Measurements from ENCODE around the gene TEAD3.

The TEAD3 gene

DNA sequence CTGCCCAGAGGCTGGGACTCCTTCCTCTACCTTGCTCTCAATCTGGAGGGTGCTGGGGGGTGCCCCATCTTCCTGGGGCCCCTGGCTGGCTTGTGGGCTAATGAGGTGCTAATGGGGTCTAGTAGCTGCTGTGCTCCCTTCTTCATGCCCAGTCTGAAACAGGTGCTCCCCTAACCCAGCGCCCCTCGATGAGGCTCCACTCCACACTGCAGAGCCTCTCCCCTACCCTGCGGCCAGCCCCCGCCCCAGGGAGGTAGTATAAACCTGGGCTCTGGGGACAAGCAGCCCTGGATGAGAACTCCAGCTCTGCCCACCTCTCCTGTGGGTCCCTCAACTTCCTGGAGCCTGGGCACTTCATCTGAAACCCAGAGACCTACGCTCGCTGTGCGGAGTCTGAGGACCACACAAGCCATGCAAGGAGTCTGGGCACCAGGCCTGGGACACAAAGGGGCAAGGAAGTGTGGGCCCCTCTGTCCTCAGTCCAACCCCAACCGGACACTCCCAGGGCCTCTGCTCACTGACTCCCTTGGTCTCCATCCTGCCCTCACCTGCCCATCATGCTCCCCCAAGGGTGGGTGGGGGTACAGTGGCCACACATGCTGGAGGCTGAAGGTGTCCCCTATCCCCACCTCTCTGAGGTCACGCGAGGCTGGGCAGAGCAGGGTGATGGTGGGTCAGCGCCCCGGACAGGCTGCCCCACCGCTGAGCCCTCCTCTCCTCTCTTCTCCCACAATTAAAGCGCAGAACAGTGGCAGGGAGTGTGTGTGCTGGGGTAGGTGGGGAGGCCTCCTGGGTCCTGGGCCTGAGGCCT is 22.5 kb downstream of the TEAD3 start:
- DNase-seq = no peak

DNA sequence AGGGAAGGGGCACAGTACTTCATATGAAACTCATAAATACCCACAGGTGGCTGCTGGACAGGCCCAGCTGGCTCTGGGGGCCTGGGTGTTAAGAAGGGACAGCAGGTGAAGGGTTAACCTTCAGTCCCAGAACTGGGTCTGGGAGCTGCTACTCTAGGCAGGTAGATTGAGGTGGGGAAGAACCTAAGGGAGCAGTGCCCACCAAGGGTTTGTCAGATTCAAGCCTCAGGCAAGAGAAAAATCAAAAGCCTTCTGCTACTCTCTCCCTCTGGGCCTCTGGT is 23.1 kb downstream of the TEAD3 start:
- no peak for DNase-seq

DNA sequence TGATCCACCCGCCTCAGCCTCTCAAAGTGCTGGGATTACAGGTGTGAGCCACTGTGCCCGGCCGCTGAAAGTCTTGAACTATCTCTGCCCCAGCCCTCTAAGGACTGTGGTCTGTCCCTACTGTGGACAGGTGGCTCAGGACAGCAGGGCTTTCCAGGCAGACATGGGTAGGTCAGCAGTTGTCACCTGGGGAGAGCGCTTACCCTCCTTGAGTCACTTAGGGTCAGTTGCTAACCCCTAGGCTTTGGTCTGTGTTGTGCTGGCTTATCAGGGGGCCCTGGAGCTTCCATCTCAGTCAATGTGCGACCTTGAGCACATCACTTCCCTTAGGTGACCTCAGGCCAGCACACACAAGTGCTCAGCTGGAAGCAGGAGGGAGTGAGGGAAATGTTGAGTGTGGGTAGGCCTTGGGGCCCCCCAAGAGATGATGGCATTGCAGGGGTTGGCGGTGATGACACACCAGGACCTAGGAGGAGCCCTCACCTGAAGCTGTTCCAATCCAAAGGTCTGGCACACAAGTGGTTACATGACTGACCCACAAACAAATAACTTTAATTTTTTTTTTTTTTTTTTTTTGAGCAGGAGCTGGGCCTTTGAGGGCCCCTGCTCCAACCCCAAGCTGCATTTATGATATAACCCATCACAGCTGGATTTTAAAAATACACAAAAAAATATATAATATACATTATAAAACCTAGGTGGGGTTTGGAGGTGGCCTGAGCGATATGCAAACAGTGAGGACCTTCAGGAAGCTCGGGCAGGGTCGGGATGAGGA is 23.6 kb downstream of the TEAD3 start:
- no peak for DNase-seq

DNA sequence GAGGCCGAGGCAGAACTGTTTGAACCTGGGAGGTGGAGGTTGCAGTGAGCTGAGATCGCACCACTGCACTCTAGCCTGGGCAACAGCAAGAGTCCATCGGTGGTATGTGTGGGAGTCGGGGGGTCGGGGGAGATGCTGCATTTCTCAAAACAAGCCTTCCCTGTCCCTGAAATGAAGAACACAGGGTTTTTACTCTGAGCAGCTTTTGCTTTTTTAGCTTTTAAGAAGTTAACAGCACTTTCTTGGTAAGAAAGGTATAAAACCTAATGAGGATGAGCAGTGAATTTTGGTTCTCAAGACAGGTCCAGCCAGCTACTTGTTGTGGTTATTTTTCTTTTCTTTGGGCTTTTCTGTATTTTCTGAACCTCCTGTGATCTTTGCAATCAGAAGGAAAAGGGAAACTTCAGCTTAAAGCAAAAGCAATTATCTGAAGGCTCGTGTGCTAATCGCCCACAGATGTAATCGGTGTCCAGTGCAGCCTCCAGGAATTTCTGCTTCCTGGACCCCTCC is 25.0 kb downstream of the TEAD3 start:
- DNase-seq = no peak

DNA sequence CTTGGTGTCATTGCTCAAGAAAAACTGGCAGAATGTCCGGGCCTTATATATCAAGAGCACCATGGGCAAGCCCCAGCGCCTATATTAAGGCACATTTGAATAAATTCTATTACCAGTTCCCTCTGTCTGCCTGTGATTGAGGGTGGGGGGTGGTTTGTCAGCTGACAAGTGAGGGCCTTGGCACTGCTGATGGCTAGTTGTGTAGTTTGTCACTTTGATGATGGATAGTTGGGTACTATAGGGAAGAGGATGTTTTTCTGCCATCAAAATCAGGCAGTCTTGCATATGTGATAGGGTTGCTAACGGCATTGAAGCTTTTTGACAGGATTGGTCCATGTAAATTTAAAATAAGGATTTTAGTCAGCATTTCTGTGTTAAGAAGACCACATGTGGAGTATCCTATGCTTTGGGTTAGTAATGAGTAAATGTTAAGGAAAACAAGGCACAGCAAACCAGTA is 26.2 kb downstream of the TEAD3 start:
- DNase-seq = no peak

DNA sequence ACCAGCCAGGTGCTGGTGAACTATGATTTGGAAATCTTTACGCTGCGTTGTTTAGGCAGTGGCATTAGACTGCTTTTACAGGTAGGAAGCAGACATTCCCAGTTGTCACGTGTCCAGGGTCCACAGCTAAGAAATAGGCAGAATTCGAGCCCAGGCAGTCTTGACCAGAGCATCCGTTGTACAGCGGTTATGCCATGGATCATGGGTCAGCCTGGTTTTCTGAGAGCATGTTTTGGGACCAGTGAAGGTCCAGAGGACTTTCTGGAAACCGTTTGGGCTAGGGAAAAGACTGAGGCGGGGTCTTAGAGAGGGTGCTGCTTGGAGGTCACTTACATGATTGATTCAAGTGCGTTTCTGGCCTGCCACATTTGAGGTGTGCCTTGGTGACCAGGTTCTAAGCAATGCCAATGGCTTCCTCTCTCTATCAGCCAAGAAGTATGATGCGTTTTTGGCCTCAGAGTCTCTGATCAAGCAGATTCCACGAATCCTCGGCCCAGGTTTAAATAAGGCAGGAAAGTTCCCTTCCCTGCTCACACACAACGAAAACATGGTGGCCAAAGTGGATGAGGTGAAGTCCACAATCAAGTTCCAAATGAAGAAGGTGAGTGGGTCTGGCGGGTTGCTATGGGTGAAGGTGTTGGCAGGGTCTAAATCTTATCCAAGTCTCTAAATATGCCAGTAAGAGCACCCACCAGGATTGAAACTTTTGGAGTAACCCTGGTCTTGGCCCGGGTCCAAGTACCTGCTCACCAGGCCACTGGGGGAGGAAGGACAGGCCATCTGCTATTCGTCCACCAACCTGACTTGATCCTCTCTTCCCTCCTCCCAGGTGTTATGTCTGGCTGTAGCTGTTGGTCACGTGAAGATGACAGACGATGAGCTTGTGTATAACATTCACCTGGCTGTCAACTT is 26.9 kb downstream of the TEAD3 start:
- peak; percentile 70 for DNase-seq

DNA sequence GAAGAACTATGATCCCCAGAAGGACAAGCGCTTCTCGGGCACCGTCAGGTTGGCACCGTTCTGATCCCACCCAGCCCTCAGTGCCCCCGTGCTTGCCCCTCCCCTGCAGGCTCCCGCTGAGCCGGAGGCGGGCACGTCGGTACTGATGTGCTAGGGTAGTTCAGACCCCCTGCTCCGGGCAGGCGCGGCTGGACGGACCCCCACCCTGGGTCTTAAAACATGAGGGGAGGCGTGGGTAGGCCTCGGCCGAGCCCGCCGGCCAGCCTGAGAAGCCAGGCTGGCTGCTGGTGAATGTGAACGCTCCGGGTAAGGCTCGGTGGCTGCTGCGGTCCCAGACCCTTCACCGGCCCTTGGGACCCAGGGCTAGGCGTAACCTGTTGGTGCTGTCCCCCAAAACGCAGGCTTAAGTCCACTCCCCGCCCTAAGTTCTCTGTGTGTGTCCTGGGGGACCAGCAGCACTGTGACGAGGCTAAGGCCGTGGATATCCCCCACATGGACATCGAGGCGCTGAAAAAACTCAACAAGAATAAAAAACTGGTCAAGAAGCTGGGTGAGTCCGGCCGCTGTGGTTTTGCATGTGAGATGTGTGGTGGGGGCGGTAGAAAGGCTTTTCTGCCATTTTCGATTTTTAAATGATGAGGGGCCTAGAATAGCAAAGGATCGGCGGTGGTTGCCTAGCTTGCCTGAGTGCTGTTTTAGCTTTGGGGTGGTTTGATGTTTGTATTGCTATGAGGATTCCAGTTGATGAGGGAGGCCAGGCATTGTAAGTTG is 27.7 kb downstream of the TEAD3 start:
- no peak for DNase-seq

DNA sequence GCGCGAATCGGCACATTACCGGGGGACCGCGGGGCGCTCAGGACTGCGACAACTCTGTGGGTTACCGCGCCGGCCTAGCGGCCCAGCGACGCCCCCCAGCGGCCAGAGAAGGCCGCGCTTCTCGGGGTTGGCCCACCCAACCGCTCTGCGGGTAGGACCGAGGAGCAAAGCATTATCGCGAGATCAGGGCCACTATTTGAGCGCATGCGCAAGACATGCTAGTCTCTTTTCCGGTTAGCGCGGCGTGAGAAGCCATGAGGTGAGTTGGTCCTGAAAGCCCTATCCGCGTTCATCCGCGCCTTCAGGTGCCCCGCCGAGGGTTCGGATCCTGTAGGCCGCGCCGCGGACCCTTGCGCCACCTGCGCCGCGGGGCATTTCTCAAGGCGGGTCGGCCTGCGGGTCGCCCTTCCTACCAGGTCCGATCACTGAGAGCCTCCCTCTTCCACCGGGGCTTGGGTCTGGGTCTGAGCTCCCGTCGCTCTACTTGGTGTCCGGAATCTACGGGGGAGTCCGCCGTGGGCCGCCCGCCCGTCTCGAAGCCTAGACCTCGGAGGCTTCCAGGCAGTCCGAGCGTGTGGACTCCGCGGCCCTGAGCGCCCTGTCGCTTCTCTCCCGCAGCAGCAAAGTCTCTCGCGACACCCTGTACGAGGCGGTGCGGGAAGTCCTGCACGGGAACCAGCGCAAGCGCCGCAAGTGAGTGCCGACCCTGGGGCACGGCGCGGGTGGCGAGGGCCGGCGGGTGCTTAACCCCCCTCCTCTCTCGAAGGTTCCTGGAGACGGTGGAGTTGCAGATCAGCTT is 28.5 kb downstream of the TEAD3 start, which contains the start of gene RPL10A:
TSS of gene RPL10A (plus strand) at position 221 of the 799 bp plus-strand sequence. CDS start at position 255, 34 bp downstream.
- peak; percentile 98 for DNase-seq

DNA sequence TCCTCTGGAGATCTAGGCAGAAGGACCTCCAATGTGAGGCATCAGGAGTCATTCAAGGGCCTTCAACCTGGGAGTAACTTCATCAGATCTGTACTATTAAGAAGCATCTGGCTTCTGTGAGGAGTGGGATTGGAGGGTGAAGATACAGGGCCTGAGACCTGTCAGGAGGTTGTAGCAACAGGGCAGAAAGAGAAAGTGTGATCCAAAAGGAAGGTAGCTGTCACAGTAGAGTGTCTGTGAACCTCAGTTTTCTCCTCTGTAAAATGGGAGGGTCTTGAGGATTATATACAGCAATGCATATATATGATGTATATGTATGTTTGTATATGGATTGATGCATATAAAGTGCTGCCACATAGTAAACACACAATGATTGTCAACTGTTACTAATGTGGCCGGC is 31.2 kb downstream of the TEAD3 start:
- DNase-seq = no peak

DNA sequence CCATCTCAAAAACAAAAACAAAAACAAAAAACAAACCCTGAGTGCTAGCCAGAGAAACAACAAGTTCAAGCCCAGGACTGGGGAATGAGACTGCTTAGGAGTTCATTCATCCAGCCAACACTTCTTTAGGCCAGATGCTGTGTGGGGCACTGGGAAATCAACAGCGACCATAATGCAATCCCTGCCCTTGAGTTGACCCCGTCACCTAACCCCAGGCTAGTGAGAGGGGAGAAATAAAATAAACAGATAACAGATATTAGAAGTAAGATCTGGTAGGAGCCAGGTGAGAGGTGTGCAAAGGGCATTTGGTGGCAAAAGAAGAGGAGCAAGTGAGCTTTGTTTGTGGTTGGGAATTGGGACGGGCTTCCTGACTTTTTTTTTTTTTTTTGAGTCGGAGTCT is 33.6 kb downstream of the TEAD3 start:
- DNase-seq = no peak

DNA sequence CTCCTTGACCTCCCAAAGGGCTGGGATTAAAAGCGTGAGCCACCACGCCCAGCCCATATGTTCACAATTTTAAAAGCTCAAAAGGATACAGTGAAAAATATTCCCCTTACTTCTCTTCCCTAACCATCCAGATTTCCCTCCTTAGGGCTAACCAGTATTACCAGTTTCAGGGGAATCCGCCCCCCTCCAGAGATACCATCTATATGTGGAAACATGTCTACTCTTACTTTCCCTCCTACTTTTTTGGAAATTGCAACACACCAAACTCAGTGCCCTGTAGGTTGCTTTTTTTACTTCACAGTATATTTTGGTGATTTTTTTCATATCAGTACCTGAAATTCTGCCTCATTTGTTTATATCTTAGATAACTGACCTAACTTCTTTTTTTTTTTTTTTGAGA is 35.6 kb downstream of the TEAD3 start:
- DNase-seq = no peak

DNA sequence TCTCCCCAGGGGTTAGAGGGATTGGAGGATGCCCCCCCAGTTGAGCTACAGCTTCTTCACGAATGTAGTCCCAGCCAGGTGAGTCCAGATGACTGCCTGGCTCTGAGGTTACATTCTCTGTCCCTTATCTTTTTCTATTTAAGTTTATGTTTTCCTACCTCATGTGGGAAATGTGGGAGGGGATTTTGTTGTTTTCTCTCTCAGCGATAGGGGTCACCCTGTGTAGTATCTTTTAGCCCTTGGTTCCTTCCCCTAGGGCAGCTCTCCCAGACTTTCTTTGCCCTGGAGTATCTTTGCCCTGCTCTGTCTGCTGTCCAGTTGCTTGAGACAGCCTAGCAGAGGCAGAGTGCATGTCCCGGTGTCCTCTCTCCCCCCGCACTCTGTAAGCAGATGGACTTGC is 39.0 kb downstream of the TEAD3 start:
- DNase-seq = no peak

DNA sequence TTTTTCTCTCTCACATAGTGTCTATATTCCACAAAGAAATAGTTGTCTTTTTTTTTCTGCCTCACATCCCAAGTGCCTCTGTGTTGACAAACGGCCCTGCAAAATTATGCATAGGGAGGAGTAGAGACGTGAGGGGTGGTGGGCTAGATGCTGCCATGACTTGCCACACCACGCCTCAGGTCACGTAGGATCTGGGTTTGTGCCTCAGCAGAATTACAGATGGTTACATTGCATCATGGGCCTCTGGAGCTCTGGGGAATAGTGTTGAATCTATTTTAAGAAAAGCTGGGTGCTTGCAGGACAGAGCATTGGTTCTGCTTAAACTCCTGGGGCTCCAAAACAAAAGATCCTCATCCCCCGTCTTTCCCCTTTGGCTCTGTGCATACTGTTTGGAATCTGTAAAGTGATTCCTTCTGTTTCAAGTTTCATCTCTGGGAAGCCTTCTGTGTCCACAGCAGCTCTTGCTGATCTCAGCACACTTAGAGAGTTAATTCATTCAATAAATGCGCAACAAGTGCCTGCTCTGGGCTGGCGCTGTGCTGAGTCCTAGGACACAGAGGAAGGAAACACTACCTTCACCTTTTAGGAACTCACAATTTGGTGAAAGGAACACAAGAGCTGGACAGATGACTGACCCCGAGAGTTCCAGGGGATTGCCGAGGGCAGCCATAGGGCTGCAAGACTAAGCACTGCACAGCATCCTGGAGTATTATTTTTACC is 42.3 kb downstream of the TEAD3 start:
- no peak for DNase-seq

DNA sequence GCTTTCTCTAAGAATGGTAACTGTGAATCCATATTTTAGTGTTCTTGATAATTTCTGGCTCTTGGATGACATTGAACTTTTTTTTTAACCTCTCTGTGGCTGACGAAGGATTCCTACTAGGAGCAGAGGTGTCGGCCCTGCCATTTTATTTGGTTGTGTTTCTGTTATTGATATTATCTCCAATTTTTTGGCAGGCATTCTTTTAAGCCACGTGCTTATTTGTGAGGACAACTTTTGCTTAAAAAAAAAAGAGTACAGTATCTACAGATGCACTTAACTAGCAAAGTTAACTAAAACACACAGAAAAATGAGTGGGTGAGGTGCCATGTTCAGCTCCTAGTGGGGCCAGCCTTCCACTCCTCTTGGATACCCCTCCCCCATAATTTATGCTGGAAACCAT is 43.6 kb downstream of the TEAD3 start:
- DNase-seq = no peak

DNA sequence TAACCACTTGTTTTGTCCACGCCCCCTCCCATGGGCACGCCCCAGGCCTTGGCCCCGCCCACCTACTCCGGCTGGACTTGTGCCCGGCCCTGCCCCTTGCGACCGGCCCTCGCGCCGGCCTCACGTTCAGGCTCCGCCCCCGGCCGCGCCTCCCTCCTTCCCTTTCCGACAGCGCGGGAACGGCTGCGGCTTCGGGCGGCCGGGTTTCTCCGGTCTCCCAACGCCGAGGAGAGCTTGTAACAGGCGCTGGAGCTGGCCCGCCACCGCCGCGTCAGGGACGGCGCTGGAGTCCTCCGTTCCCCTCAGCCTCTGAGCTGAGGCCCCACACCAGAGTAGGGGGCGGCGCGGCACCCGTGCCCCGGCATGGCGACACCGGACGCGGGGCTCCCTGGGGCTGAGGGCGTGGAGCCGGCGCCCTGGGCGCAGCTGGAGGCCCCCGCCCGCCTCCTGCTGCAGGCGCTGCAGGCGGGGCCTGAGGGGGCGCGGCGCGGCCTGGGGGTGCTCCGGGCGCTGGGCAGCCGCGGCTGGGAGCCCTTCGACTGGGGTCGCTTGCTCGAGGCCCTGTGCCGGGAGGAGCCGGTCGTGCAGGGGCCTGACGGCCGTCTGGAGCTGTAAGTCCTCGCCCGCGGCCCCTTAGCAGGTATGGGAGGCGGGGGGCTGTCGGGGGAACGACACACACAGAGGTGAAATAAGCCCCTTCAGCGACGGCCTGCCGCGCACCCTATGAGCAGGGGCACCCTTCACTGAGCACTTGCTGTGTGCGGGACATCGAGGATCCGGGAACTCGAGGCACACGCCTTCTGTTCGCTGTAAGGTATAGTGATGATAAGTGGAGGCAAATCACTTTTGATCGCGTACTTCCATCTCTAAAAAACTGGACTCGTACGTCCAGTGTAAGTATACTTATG is 44.4 kb downstream of the TEAD3 start, which contains the start of gene FANCE:
TSS of gene FANCE (plus strand) at position 156 of the 908 bp plus-strand sequence. CDS start at position 364, 208 bp downstream.
- peak; percentile 97 for DNase-seq

DNA sequence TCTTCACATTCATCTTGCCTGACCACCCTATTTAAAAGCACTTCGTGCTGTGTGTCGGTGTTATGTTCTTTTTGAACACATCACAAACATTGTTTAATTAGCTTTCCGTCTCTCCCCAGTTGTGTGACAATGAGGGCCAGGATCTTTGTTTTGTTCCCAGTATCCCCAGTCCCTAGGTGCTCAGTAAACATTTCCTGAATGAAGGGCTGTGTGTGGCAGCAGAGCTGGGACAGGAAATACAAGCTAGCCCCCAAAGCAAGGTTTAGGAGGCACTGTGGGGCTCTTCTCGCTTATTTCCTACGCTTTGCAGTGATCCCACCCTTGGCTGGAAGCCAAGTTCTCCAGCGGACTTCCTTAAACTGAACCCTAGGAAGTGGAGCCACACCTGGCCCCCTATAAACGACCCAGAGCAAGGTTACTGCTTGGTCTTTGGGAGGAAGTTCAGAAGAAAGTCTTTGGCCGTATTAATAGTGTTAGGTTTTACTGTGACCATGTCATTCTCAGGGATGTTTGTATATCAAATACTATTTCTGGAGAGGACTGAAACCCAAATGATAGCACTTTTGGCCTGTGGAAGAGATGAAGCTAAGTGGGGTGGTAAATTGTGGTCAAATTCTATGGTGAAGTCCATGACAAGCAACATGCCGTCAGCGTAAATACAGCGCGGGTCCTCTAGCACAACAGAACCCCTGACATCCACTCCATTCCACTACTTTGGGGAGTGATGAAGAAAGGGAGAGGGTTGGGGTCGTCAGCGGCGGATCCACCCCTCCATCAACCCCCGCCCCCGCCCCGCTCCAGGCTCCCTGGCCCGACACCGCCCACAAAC is 45.3 kb downstream of the TEAD3 start:
- no peak for DNase-seq

DNA sequence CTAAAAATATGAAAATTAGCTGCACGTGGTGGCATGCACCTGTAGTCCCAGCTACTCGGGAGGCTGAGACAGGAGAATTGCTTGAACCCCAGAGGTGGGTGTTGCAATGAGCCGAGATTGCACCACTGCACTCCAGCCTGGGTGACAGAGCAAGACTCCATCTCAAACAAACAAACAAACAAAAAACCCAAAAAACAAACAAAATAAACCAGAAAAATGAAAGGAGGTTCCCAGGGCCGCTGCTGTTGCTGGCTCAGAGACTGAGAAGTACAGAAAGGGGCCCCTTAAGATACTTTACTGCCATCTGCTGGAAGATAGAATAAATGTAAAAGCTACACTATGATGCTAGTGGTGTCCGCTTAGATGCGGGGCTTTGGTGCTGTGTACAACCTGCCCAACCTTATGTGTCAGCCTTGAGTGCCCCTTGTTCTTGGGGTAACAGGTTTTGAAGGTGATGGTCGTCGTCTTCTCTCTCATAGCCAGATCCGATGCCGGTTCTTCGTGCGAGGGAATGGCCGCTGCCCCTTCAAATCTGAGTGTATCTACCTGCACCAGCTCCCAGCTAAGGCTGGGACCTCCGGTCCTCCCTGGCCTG is 47.5 kb downstream of the TEAD3 start:
- DNase-seq = peak; percentile 70

DNA sequence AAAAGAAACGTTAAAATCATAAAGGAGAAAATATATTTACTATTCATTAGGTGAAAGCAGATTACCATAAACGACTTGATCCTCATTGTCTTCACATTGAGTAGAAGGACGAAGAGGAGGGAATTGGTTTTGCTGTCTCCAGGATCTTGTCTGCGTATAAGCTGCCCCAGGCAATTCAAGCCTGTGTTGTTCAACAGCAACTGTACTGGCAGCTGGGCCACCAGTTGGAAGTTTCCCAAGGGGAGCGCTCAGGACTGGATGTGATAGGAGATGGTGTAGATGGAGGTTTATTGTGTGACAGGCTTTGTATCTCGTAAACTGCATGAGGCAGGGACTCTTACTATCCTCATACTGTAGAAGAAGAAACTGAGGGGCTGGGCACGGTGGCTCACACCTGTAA is 48.7 kb downstream of the TEAD3 start:
- no peak for DNase-seq

Data from activated effector memory CD4-positive, alpha-beta T cell treated with anti-CD3 and anti-CD28 coated beads, Interleukin-2, amount 50 U/mL, for 16 hours (primary cell).